ENCODE measurements around the gene PRKCD. TPM values are rescaled to one million over a fixed set of nuclear protein-coding genes. Genes with fewer than 3 reads are reported as not detected.

Gene PRKCD
- total and polyA plus RNA-seq, 2 of the 4 experiments (the other 2 are of a cell fraction): 4.3 to 19.0 TPM

- H4K91ac ChIP-seq (ENCODE audit: insufficient read depth, low read depth, low read length): peak overlapping the region; percentile 7; the same call in 1 of the 2 replicates
- no peak for DNase-seq
- H2BK20ac ChIP-seq (ENCODE audit: low read depth, low read length): no peak overlapping the region
- intact Hi-C loops (cut with micrococcal nuclease) (no loop called here), in situ Hi-C loops (cut with MboI; ENCODE audit: low sequenced_read_pairs) (no loop called here), dilution Hi-C loops (cut with HindIII; ENCODE audit: low sequenced_read_pairs, unreplicated experiment) (no loop called here)
- TF ChIP-seq FOS (IDR thresholded peaks at IDR 0.05; ENCODE audit: low read depth, low read length) (no peak), MXI1 (IDR thresholded peaks at IDR 0.05; ENCODE audit: borderline replicate concordance, low read depth, low read length) (no peak), POLR2A (IDR thresholded peaks at IDR 0.05; ENCODE audit: low read depth, low read length) (no peak), ELK1 (IDR thresholded peaks at IDR 0.05; ENCODE audit: borderline replicate concordance, low read depth, low read length) (no peak), CEBPB (IDR thresholded peaks at IDR 0.05; ENCODE audit: low read depth, low read length) (no peak), CHD1 (IDR thresholded peaks at IDR 0.05; ENCODE audit: low read depth, low read length) (no peak), USF2 (IDR thresholded peaks at IDR 0.05; ENCODE audit: low read depth, low read length) (no peak), RCOR1 (IDR thresholded peaks at IDR 0.05; ENCODE audit: insufficient replicate concordance, low read length) (no peak), BHLHE40 (IDR thresholded peaks at IDR 0.05; ENCODE audit: low read depth, low read length) (no peak), RFX5 (IDR thresholded peaks at IDR 0.05; ENCODE audit: low read depth, low read length) (no peak), MAZ (IDR thresholded peaks at IDR 0.05; ENCODE audit: borderline replicate concordance, low read depth, low read length) (no peak), CTCF (conservative IDR thresholded peaks at IDR 0.05; ENCODE audit: low read depth, low read length) (no peak), SMC3 (IDR thresholded peaks at IDR 0.05; ENCODE audit: low read depth, low read length) (no peak), NFE2L2 (IDR thresholded peaks at IDR 0.05; ENCODE audit: low read depth, low read length) (no peak), RAD21 (IDR thresholded peaks at IDR 0.05; ENCODE audit: low read length) (no peak), MAFK (IDR thresholded peaks at IDR 0.05; ENCODE audit: low read depth, low read length) (no peak)
- ATAC-seq (ENCODE audit: low read depth): no peak
- ChIA-PET CTCF (no interaction called here), POLR2A (ENCODE audit: unreplicated experiment) (no interaction called here)
- H3K27ac ChIP-seq (ENCODE audit: insufficient read depth, low read length): no peak overlapping the region
- H3K9ac ChIP-seq (ENCODE audit: low read depth, low read length): no peak overlapping the region
- H4K5ac ChIP-seq (ENCODE audit: low read depth, low read length): no peak overlapping the region
- H4K8ac ChIP-seq (ENCODE audit: low read depth in 2 of 2, low read length in 2 of 2): no peak overlapping the region
- H3K4ac ChIP-seq (ENCODE audit: low read depth, low read length): no peak overlapping the region; the same call in 1 of the 2 replicates
- no peak overlapping the region for H3K4me2 ChIP-seq (ENCODE audit: low read depth, low read length)
- H2AK5ac ChIP-seq (ENCODE audit: low read depth, low read length): no peak overlapping the region; the same call in 1 of the 2 replicates
- H2BK15ac ChIP-seq (ENCODE audit: low read depth, low read length): no peak overlapping the region
- peak overlapping the region; percentile 17 for H2AK9ac ChIP-seq (replicated peaks; ENCODE audit: low read depth, low read length, poor library complexity)
- peaks cover 31% of the 10 kb centered on the region for H3K36me3 ChIP-seq (ENCODE audit: control insufficient read depth, insufficient read depth, low read length)
- no peaks in the 10 kb centered on the region for H3K27me3 ChIP-seq (ENCODE audit: control insufficient read depth, insufficient read depth, low read length)
- H3K4me3 ChIP-seq (ENCODE audit: insufficient read depth, low read depth, low read length): no peak overlapping the region
- no peak overlapping the region for H2BK5ac ChIP-seq (ENCODE audit: low read depth, low read length, poor library complexity, severe bottlenecking)
- H2AFZ ChIP-seq (replicated peaks; ENCODE audit: low read length, poor library complexity): no peak overlapping the region
- H3K9me3 ChIP-seq (ENCODE audit: control insufficient read depth, insufficient read depth, low read length): no peaks in the 10 kb centered on the region
- peaks cover 3% of the 10 kb centered on the region; the same call in 1 of the 2 replicates for H3K4me1 ChIP-seq (ENCODE audit: control insufficient read depth, insufficient read depth, low read length)
- no peak overlapping the region for H3K56ac ChIP-seq (ENCODE audit: extremely low read depth, insufficient read depth, low read length)
- H2BK120ac ChIP-seq (ENCODE audit: low read depth, low read length): peak overlapping the region; percentile 36; the same call in 1 of the 2 replicates
- BruUV-seq (replicated peaks): no TSS peak
- no peak overlapping the region for H3K18ac ChIP-seq (ENCODE audit: low read depth, low read length)
- peaks cover 6% of the 10 kb centered on the region; the same call in 1 of the 2 replicates for H4K20me1 ChIP-seq (ENCODE audit: insufficient read depth, low read length)
- WGBS, 2 experiments (ENCODE audit: extremely low coverage in 2 of 2, insufficient read length in 1 of 2): no CpG with 5 or more reads among the region's 9 CpGs
- no peaks in the 10 kb centered on the region for H3K79me1 ChIP-seq (ENCODE audit: low read depth in 1 of 2, low read length in 2 of 2)
- H3K9me1 ChIP-seq (ENCODE audit: insufficient read depth, low read length): peaks cover 5% of the 10 kb centered on the region; the same call in 1 of the 2 replicates
- H3K14ac ChIP-seq (replicated peaks; ENCODE audit: low read depth, low read length): no peak overlapping the region
- no peak overlapping the region for H3K23ac ChIP-seq (ENCODE audit: low read depth, low read length)
Observed at GRCh38 chr3:53186726-53187125, 25.7 kb downstream of the PRKCD start.

Data from IMR-90 (cell line).